Measurements from ENCODE around the gene MBD4.

MBD4 gene

GRCh38 chr3:129473067-129473768, 33.5 kb upstream of the MBD4 start:
- H3K4me3 ChIP-seq (replicated peaks in 1 of 2; ENCODE audit: low read depth in 2 of 2, low read length in 2 of 2): no peak overlapping the region
- TF ChIP-seq CTCF (IDR thresholded peaks at IDR 0.05; ENCODE audit: low read depth, low read length): no peak
- no peak for DNase-seq (ENCODE audit: low read depth in 2 of 2)

GRCh38 chr3:129470861-129471260, 31.1 kb upstream of the MBD4 start:
- H3K4me3 ChIP-seq (replicated peaks in 1 of 2; ENCODE audit: low read depth in 2 of 2, low read length in 2 of 2): no peak overlapping the region
- no peak for TF ChIP-seq CTCF (IDR thresholded peaks at IDR 0.05; ENCODE audit: low read depth, low read length)
- no peak for DNase-seq (ENCODE audit: low read depth in 2 of 2)

- TF ChIP-seq CTCF (IDR thresholded peaks at IDR 0.05; ENCODE audit: low read depth, low read length): no peak
- H3K4me3 ChIP-seq (replicated peaks in 1 of 2; ENCODE audit: low read depth in 2 of 2, low read length in 2 of 2): no peak overlapping the region
- no peak for DNase-seq (ENCODE audit: low read depth in 2 of 2)
Observed at GRCh38 chr3:129469026-129469425, 29.3 kb upstream of the MBD4 start.

GRCh38 chr3:129467932-129468331, 28.2 kb upstream of the MBD4 start:
- no peak overlapping the region for H3K4me3 ChIP-seq (replicated peaks in 1 of 2; ENCODE audit: low read depth in 2 of 2, low read length in 2 of 2)
- no peak for TF ChIP-seq CTCF (IDR thresholded peaks at IDR 0.05; ENCODE audit: low read depth, low read length)
- no peak for DNase-seq (ENCODE audit: low read depth in 2 of 2)

GRCh38 chr3:129463716-129464115, 24.0 kb upstream of the MBD4 start:
- DNase-seq (ENCODE audit: low read depth in 2 of 2): no peak
- no peak for TF ChIP-seq CTCF (IDR thresholded peaks at IDR 0.05; ENCODE audit: low read depth, low read length)
- H3K4me3 ChIP-seq (replicated peaks in 1 of 2; ENCODE audit: low read depth in 2 of 2, low read length in 2 of 2): no peak overlapping the region

GRCh38 chr3:129463094-129463493, 23.3 kb upstream of the MBD4 start:
- no peak for TF ChIP-seq CTCF (IDR thresholded peaks at IDR 0.05; ENCODE audit: low read depth, low read length)
- no peak for DNase-seq (ENCODE audit: low read depth in 2 of 2)
- H3K4me3 ChIP-seq (replicated peaks in 1 of 2; ENCODE audit: low read depth in 2 of 2, low read length in 2 of 2): no peak overlapping the region

Measured in cardiac fibroblast (primary cell).